Tibial artery (tissue), 4 donors: Measurements from ENCODE around the gene TOR4A.

Source experiments
- DNase-seq, 2 donors: peaks; one replicate each; pipeline ENCODE4 v3.0.0-alpha.2; 2019
- H3K27ac ChIP-seq, 2 donors: fragments of 200-600 bp; sonication (generic) in 1 of 2; 1 replicate in 1 of 2; 2 replicates in 1 of 2; pipeline ENCODE4 v1.5.1; 2018 to 2019; ENCODE audit warnings: mild to moderate bottlenecking in 1 of 2
- H3K27me3 ChIP-seq, 2 donors: fragments of 200-600 bp; sonication (generic) in 1 of 2; one replicate each; pipeline versions ENCODE4 v1.5.1 to v1.6.0; 2016 to 2019
- H3K36me3 ChIP-seq, 3 donors: fragments of 200-600 bp; sonication (generic) in 2 of 3; one replicate each; pipeline ENCODE4 v1.5.1; 2016 to 2019; ENCODE audit warnings: mild to moderate bottlenecking in 2 of 3
- H3K4me1 ChIP-seq, 4 donors: fragments of 200-600 bp; sonication (generic) in 2 of 4; 1 replicate in 3 of 4; 2 replicates in 1 of 4; pipeline ENCODE4 v1.5.1; 2016 to 2019
- H3K4me3 ChIP-seq, 2 donors: fragments of 200-600 bp; sonication (generic) in 1 of 2; 1 replicate in 1 of 2; 2 replicates in 1 of 2; pipeline ENCODE4 v1.5.1; 2018 to 2019; ENCODE audit warnings: mild to moderate bottlenecking in 2 of 2
- H3K9me3 ChIP-seq, 3 donors: fragments of 200-600 bp; sonication (generic) in 1 of 3; one replicate each; pipeline ENCODE4 v1.5.1; 2016 to 2019
- intact Hi-C: fragments of 100-400 bp; cut with DNase I; formaldehyde crosslinking; loops from one replicate; pipeline ENCODE4 v1.15.0; 2023; ENCODE audit warnings: low total_unique reads
- TF ChIP-seq, protein P1 (sequence below), 2 experiments: fragments of 200-600 bp in 1 of 2; fragments of 450-650 bp in 1 of 2; IDR thresholded peaks; one replicate each; pipeline ENCODE4 v1.5.1; 2017 to 2019; ENCODE audit warnings: antibody characterized with exemption in 2 of 2, mild to moderate bottlenecking in 1 of 2, moderate library complexity in 1 of 2

TOR4A gene

GRCh38 chr9:137286975-137287383, 9.5 kb downstream of the TOR4A start:
- Histone ChIP-seq H3K27me3 (peaks cover 0 to 16% of the 10 kb centered on the region in 2 donors), H3K4me3 (no peak overlapping the region), H3K4me1 (no peaks in the 10 kb centered on the region), H3K9me3 (no peaks in the 10 kb centered on the region), H3K36me3 (no peaks in the 10 kb centered on the region), H3K27ac (no peak overlapping the region)
- intact Hi-C loops: no loop called here
- TF ChIP-seq, protein P1, sequence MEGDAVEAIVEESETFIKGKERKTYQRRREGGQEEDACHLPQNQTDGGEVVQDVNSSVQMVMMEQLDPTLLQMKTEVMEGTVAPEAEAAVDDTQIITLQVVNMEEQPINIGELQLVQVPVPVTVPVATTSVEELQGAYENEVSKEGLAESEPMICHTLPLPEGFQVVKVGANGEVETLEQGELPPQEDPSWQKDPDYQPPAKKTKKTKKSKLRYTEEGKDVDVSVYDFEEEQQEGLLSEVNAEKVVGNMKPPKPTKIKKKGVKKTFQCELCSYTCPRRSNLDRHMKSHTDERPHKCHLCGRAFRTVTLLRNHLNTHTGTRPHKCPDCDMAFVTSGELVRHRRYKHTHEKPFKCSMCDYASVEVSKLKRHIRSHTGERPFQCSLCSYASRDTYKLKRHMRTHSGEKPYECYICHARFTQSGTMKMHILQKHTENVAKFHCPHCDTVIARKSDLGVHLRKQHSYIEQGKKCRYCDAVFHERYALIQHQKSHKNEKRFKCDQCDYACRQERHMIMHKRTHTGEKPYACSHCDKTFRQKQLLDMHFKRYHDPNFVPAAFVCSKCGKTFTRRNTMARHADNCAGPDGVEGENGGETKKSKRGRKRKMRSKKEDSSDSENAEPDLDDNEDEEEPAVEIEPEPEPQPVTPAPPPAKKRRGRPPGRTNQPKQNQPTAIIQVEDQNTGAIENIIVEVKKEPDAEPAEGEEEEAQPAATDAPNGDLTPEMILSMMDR (IDR thresholded peaks at IDR 0.05): peak; percentile 16 to 17
- DNase-seq: no peak

- DNase-seq: no peak
- intact Hi-C loops: no loop called here
- TF ChIP-seq, protein P1 (IDR thresholded peaks at IDR 0.05): no peak
- peaks cover 0 to 27% (median 21%) of the 10 kb centered on the region in 4 donors for H3K4me1 ChIP-seq
- H3K27ac ChIP-seq: no peak overlapping the region
- no peaks in the 10 kb centered on the region for H3K36me3 ChIP-seq
- peaks cover 0 to 6% (median 0%) of the 10 kb centered on the region in 3 donors for H3K9me3 ChIP-seq
- peaks cover 0 to 60% of the 10 kb centered on the region in 2 donors for H3K27me3 ChIP-seq
- no peak overlapping the region for H3K4me3 ChIP-seq
Observed at GRCh38 chr9:137293094-137293481, 15.6 kb downstream of the TOR4A start.

DNA sequence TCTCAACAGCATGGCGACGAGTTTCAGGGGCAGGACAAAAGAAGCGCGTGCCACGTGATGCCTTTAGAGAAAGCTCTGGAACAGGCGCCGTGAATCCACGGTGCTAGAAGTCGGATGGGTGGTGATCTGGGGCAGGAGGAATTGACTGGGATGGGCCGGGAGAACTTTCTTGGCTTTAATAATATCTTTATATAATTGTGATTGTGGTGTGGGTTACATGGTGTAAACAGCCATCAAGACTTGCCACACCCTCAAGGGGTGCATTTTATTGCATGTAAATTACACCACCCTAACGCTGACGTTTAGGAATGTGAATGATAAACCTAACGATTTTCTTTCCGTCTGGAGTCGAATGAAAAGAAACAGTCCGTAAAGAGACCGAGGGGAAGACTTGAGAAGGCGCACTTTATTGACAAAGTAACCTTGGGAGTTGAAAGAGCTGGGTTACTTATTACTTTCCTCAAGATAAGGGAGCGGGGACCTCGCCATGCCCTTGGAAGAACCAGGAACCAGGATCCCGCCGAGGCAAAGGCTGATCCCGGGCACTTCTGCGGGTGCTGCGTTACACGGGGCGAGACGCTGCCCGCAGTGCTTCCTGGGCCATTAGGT, 16.1 kb downstream of the TOR4A start:
- TF ChIP-seq, protein P1 (IDR thresholded peaks at IDR 0.05): no peak
- Histone ChIP-seq H3K4me1 (peaks cover 0 to 31% (median 21%) of the 10 kb centered on the region in 4 donors), H3K27ac (no peak overlapping the region), H3K27me3 (peaks cover 0 to 65% of the 10 kb centered on the region in 2 donors), H3K4me3 (no peak overlapping the region), H3K36me3 (no peaks in the 10 kb centered on the region), H3K9me3 (peaks cover 0 to 6% (median 0%) of the 10 kb centered on the region in 3 donors)
- no peak for DNase-seq
- intact Hi-C loops: no loop called here

GRCh38 chr9:137294091-137294680, 16.7 kb downstream of the TOR4A start:
- Histone ChIP-seq H3K9me3 (peaks cover 0 to 6% (median 0%) of the 10 kb centered on the region in 3 donors), H3K36me3 (no peaks in the 10 kb centered on the region), H3K27ac (no peak overlapping the region), H3K27me3 (peaks cover 5 to 71% of the 10 kb centered on the region in 2 donors), H3K4me3 (no peak overlapping the region), H3K4me1 (peaks cover 0 to 37% (median 24%) of the 10 kb centered on the region in 4 donors)
- TF ChIP-seq, protein P1 (IDR thresholded peaks at IDR 0.05): no peak
- intact Hi-C loops: no loop called here
- no peak for DNase-seq

GRCh38 chr9:137294681-137295237, 17.2 kb downstream of the TOR4A start:
- H3K27ac ChIP-seq: no peak overlapping the region
- H3K27me3 ChIP-seq: peaks cover 6 to 77% of the 10 kb centered on the region in 2 donors
- H3K4me1 ChIP-seq: peaks cover 0 to 40% (median 25%) of the 10 kb centered on the region in 4 donors
- intact Hi-C loops: no loop called here
- peaks cover 0 to 6% (median 0%) of the 10 kb centered on the region in 3 donors for H3K9me3 ChIP-seq
- no peaks in the 10 kb centered on the region for H3K36me3 ChIP-seq
- DNase-seq: no peak
- TF ChIP-seq, protein P1 (IDR thresholded peaks at IDR 0.05): no peak
- peak overlapping the region; percentile 12 to 44 for H3K4me3 ChIP-seq
